ENCODE results near the gene PPP6R3. TPM values are rescaled to one million over a fixed set of nuclear protein-coding genes. Genes with fewer than 3 reads are reported as not detected.
"Not testable (repeated sequence)": the region's sequence is repeated elsewhere in the genome, so short reads cannot be mapped to it uniquely, and the experiment has no call there.

The PPP6R3 gene
- total RNA-seq, 1 experiment from 2014 or later: 99.9 TPM

- not testable (repeated sequence) for DNase-seq (ENCODE audit: extremely low read depth, low read depth)
These were observed 174.6 kb downstream of the PPP6R3 start for GRCh38 chr11:68635172-68635571.

GRCh38 chr11:68635883-68636282, 175.3 kb downstream of the PPP6R3 start:
- not testable (repeated sequence) for DNase-seq (ENCODE audit: extremely low read depth, low read depth)

- DNase-seq (ENCODE audit: extremely low read depth, low read depth): not testable (repeated sequence)
These were observed 178.8 kb downstream of the PPP6R3 start for GRCh38 chr11:68639322-68639721.

GRCh38 chr11:68641880-68642279, 181.3 kb downstream of the PPP6R3 start:
- no peak for DNase-seq (ENCODE audit: extremely low read depth, low read depth)

- no peak for DNase-seq (ENCODE audit: extremely low read depth, low read depth)
These were observed 183.0 kb downstream of the PPP6R3 start for GRCh38 chr11:68643585-68643984.

GRCh38 chr11:68646832-68647231, 186.3 kb downstream of the PPP6R3 start:
- no peak for DNase-seq (ENCODE audit: extremely low read depth, low read depth)

- DNase-seq (ENCODE audit: extremely low read depth, low read depth): no peak
These were observed 189.5 kb downstream of the PPP6R3 start for GRCh38 chr11:68649851-68650555.

GRCh38 chr11:68650801-68651200, 190.2 kb downstream of the PPP6R3 start:
- no peak for DNase-seq (ENCODE audit: extremely low read depth, low read depth)

- DNase-seq (ENCODE audit: extremely low read depth, low read depth): no peak
These were observed 190.8 kb downstream of the PPP6R3 start for GRCh38 chr11:68651208-68651984.

GRCh38 chr11:68651985-68652682, 191.6 kb downstream of the PPP6R3 start:
- no peak for DNase-seq (ENCODE audit: extremely low read depth, low read depth)

GRCh38 chr11:68652683-68653156, 192.2 kb downstream of the PPP6R3 start:
- no peak for DNase-seq (ENCODE audit: extremely low read depth, low read depth)

GRCh38 chr11:68653486-68654430, 193.2 kb downstream of the PPP6R3 start:
- no peak for DNase-seq (ENCODE audit: extremely low read depth, low read depth)

- DNase-seq (ENCODE audit: extremely low read depth, low read depth): no peak
These were observed 194.4 kb downstream of the PPP6R3 start for GRCh38 chr11:68654978-68655377.

- DNase-seq (ENCODE audit: extremely low read depth, low read depth): no peak
These were observed 194.9 kb downstream of the PPP6R3 start for GRCh38 chr11:68655406-68655805.

GRCh38 chr11:68655806-68656205, 195.3 kb downstream of the PPP6R3 start:
- no peak for DNase-seq (ENCODE audit: extremely low read depth, low read depth)

- no peak for DNase-seq (ENCODE audit: extremely low read depth, low read depth)
These were observed 196.6 kb downstream of the PPP6R3 start for GRCh38 chr11:68657021-68657780.

GRCh38 chr11:68658097-68658496, 197.5 kb downstream of the PPP6R3 start:
- DNase-seq (ENCODE audit: extremely low read depth, low read depth): no peak

- no peak for DNase-seq (ENCODE audit: extremely low read depth, low read depth)
These were observed 198.1 kb downstream of the PPP6R3 start for GRCh38 chr11:68658661-68659060.

- DNase-seq (ENCODE audit: extremely low read depth, low read depth): no peak
These were observed 198.8 kb downstream of the PPP6R3 start for GRCh38 chr11:68659158-68659921.

All from NCI-H460 (cell line).